GM12873 (cell line): Measurements from ENCODE around the gene ZCCHC24.

Source experiments
- TF ChIP-seq, protein P1 (sequence below): IDR thresholded peaks from 2 replicates; pipeline ENCODE4 v1.5.1; 2012; ENCODE audit warnings: low read depth, mild to moderate bottlenecking, moderate library complexity, low read length, control low read depth; ENCODE audit not compliant: insufficient read depth; ENCODE audit errors: missing control alignments

The ZCCHC24 gene

GRCh38 chr10:79431891-79432831 lies 13.3 kb downstream of the ZCCHC24 start:
- TF ChIP-seq, protein P1, sequence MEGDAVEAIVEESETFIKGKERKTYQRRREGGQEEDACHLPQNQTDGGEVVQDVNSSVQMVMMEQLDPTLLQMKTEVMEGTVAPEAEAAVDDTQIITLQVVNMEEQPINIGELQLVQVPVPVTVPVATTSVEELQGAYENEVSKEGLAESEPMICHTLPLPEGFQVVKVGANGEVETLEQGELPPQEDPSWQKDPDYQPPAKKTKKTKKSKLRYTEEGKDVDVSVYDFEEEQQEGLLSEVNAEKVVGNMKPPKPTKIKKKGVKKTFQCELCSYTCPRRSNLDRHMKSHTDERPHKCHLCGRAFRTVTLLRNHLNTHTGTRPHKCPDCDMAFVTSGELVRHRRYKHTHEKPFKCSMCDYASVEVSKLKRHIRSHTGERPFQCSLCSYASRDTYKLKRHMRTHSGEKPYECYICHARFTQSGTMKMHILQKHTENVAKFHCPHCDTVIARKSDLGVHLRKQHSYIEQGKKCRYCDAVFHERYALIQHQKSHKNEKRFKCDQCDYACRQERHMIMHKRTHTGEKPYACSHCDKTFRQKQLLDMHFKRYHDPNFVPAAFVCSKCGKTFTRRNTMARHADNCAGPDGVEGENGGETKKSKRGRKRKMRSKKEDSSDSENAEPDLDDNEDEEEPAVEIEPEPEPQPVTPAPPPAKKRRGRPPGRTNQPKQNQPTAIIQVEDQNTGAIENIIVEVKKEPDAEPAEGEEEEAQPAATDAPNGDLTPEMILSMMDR: no peak

- TF ChIP-seq, protein P1: no peak
These were observed 14.0 kb downstream of the ZCCHC24 start for GRCh38 chr10:79431428-79431827.

DNA sequence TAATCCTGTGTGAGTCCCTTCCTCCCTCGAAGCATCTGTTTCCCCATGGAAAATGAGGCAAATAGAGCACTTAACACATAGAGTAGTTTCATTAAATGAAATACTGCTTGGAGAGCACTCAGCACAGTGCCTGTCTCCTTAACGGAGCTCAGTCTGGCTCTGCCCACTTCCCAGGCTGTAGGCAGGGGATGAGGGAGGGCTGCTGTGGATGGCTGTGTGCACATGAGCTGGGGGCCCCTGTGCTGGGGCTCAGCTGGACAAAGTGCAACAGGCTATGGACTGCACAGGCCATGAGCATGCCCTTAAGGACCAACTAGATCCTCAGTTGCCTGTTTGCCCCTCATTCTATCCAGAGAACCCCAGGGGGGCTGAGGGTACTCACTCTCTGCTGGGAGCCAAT lies 14.5 kb downstream of the ZCCHC24 start:
- TF ChIP-seq, protein P1: no peak

GRCh38 chr10:79430325-79430905 lies 15.0 kb downstream of the ZCCHC24 start:
- TF ChIP-seq, protein P1: no peak

DNA sequence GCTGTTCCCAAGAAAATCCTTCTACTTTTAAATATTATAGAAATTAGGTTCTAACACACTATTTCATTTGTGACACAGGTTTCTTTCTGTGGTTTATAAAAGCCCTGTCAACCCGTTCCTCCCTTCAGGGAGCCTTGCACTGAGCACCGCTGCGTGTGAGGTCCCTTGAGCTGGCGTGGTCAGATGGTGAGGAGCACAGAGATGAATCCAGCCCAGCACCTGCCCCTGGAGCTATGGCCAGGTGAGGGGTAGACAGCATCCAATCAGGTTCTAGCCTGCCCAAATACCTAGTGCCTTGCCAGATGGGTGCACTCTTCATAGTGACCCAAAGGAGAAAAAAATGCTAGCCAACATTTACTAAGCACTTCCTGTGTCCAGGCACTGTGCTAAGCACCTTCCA lies 15.7 kb downstream of the ZCCHC24 start:
- TF ChIP-seq, protein P1: no peak

DNA sequence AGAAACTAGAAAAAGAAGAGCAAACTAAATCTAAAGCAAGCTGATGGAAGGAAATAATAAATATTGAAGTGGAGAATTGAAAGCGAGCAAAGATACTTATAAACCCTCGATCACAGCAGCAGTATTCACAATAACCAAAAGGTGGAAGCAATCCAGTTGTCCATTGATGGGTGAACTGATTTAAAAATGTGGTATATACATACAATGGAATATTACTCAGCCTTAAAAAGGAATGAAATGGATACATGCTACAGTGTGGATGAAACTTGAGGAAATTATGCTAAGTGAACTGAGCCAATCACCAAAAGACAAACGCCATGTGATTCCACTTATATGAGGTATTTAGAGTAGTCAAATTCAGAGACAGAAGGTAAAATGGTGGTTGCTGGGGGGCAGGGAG lies 17.5 kb downstream of the ZCCHC24 start:
- TF ChIP-seq, protein P1: no peak

DNA sequence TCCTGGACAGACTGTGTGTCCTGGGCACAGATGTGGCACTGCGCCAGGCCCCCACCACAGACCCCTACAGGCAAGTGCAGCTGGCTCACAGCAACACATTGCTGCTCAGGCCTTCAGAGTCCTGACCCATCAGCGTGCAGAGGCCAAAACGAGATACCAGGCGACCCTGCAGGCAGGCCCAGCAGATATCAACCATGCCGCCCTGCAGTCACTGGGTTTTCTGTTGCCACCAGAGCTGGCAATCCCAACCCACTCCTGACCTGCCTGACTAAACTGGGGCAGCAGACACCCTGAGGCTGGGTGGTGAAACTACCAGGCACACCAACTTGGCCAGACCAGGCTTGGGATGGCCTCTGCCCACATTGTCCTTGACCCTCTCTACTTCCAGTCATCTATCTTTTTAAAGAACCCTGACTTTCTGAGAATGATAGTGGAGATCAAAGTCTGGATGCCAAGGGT lies 20.3 kb downstream of the ZCCHC24 start:
- TF ChIP-seq, protein P1: no peak
